HEK293 (cell line): ENCODE data around the gene CST7.
A peak's percentile ranks its signal among the peaks of the same experiment; 100 is the strongest.

Experiments
- OVOL3 ChIP-seq: fragments of 450-650 bp; formaldehyde crosslinking; IDR thresholded peaks from 2 replicates; pipeline ENCODE4 v1.5.1; 2016; ENCODE audit warnings: missing biosample characterization, missing genetic modification characterization
- ZIC2 ChIP-seq: fragments of 450-650 bp; formaldehyde crosslinking; IDR thresholded peaks from 2 replicates; pipeline ENCODE4 v1.5.1; 2016; ENCODE audit warnings: missing biosample characterization, missing genetic modification characterization
- ZNF133 ChIP-seq: fragments of 450-650 bp; formaldehyde crosslinking; IDR thresholded peaks from 2 replicates; pipeline ENCODE4 v1.5.1; 2016; ENCODE audit warnings: missing biosample characterization, missing genetic modification characterization
- ZNF157 ChIP-seq: fragments of 450-650 bp; formaldehyde crosslinking; IDR thresholded peaks from 2 replicates; pipeline ENCODE4 v1.5.1; 2016; ENCODE audit warnings: missing biosample characterization, missing genetic modification characterization
- ZNF23 ChIP-seq: fragments of 450-650 bp; formaldehyde crosslinking; IDR thresholded peaks from 2 replicates; pipeline ENCODE4 v1.5.1; 2016; ENCODE audit warnings: missing biosample characterization, missing genetic modification characterization, borderline replicate concordance
- ZNF24 ChIP-seq: fragments of 450-650 bp; formaldehyde crosslinking; IDR thresholded peaks from 2 replicates; pipeline ENCODE4 v1.5.1; 2016; ENCODE audit warnings: missing biosample characterization, missing genetic modification characterization
- TF ChIP-seq, protein P1 (sequence below): fragments of 450-650 bp; formaldehyde crosslinking; IDR thresholded peaks from 2 replicates; pipeline ENCODE4 v1.5.1; 2016; ENCODE audit warnings: missing biosample characterization, missing genetic modification characterization
- TF ChIP-seq, protein P2 (sequence below): fragments of 450-650 bp; formaldehyde crosslinking; IDR thresholded peaks from 2 replicates; pipeline ENCODE4 v1.5.1; 2016; ENCODE audit warnings: missing biosample characterization, missing genetic modification characterization
- TF ChIP-seq, protein P3 (sequence below): fragments of 450-650 bp; formaldehyde crosslinking; IDR thresholded peaks from 2 replicates; pipeline ENCODE4 v1.5.1; 2016; ENCODE audit warnings: missing biosample characterization, missing genetic modification characterization

DNA sequence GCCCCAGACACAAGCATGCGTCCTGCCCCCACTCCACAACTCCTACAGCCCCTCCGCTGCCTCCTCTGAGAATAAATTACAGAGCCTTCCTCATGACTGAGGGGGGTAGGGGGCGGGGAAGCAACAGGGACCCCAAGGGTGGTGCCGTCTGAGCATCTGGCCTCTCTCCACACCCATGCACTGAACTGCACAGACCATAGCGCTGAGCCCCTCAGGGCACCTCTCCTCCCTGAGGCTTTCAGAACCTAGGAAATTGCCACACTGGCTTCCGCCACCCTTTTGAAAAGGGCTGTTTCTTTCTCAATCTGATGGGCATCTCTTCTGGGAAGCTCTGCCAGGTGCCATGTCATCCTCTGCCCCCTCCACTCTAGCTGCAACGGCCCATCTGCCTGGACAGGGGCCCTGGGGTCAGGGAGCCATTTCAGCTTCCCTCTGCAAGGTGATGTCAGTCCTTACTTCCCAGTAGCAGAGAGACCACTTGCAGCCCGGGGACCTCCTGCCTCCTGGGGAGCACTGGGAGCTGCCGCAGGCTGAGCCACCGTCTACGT is 2.5 kb downstream of the CST7 start:
- no peak for TF ChIP-seq ZNF133 (tag by site-specific recombination)
- TF ChIP-seq ZNF24 (tag by site-specific recombination): no peak
- TF ChIP-seq, protein P1, sequence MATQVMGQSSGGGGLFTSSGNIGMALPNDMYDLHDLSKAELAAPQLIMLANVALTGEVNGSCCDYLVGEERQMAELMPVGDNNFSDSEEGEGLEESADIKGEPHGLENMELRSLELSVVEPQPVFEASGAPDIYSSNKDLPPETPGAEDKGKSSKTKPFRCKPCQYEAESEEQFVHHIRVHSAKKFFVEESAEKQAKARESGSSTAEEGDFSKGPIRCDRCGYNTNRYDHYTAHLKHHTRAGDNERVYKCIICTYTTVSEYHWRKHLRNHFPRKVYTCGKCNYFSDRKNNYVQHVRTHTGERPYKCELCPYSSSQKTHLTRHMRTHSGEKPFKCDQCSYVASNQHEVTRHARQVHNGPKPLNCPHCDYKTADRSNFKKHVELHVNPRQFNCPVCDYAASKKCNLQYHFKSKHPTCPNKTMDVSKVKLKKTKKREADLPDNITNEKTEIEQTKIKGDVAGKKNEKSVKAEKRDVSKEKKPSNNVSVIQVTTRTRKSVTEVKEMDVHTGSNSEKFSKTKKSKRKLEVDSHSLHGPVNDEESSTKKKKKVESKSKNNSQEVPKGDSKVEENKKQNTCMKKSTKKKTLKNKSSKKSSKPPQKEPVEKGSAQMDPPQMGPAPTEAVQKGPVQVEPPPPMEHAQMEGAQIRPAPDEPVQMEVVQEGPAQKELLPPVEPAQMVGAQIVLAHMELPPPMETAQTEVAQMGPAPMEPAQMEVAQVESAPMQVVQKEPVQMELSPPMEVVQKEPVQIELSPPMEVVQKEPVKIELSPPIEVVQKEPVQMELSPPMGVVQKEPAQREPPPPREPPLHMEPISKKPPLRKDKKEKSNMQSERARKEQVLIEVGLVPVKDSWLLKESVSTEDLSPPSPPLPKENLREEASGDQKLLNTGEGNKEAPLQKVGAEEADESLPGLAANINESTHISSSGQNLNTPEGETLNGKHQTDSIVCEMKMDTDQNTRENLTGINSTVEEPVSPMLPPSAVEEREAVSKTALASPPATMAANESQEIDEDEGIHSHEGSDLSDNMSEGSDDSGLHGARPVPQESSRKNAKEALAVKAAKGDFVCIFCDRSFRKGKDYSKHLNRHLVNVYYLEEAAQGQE (tag by site-specific recombination): no peak
- TF ChIP-seq ZIC2 (tag by site-specific recombination): peak; percentile 44
- TF ChIP-seq, protein P2, sequence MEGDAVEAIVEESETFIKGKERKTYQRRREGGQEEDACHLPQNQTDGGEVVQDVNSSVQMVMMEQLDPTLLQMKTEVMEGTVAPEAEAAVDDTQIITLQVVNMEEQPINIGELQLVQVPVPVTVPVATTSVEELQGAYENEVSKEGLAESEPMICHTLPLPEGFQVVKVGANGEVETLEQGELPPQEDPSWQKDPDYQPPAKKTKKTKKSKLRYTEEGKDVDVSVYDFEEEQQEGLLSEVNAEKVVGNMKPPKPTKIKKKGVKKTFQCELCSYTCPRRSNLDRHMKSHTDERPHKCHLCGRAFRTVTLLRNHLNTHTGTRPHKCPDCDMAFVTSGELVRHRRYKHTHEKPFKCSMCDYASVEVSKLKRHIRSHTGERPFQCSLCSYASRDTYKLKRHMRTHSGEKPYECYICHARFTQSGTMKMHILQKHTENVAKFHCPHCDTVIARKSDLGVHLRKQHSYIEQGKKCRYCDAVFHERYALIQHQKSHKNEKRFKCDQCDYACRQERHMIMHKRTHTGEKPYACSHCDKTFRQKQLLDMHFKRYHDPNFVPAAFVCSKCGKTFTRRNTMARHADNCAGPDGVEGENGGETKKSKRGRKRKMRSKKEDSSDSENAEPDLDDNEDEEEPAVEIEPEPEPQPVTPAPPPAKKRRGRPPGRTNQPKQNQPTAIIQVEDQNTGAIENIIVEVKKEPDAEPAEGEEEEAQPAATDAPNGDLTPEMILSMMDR (tag by site-specific recombination): no peak
- TF ChIP-seq ZNF23: no peak
- TF ChIP-seq, protein P3, sequence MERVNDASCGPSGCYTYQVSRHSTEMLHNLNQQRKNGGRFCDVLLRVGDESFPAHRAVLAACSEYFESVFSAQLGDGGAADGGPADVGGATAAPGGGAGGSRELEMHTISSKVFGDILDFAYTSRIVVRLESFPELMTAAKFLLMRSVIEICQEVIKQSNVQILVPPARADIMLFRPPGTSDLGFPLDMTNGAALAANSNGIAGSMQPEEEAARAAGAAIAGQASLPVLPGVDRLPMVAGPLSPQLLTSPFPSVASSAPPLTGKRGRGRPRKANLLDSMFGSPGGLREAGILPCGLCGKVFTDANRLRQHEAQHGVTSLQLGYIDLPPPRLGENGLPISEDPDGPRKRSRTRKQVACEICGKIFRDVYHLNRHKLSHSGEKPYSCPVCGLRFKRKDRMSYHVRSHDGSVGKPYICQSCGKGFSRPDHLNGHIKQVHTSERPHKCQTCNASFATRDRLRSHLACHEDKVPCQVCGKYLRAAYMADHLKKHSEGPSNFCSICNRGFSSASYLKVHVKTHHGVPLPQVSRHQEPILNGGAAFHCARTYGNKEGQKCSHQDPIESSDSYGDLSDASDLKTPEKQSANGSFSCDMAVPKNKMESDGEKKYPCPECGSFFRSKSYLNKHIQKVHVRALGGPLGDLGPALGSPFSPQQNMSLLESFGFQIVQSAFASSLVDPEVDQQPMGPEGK (tag by site-specific recombination): no peak
- TF ChIP-seq OVOL3 (tag by site-specific recombination): no peak
- TF ChIP-seq ZNF157 (tag by site-specific recombination): no peak
